WI38 (cell line): ENCODE measurements around the gene CDH11.
A peak's percentile ranks its signal among the peaks of the same experiment; 100 is the strongest.

Experiments
- H3K4me3 ChIP-seq: 2 replicates; pipeline ENCODE4 v1.5.1; 2011; ENCODE audit warnings: low read depth, mild to moderate bottlenecking, control low read depth, low read length
- TF ChIP-seq, protein P1 (sequence below): IDR thresholded peaks from 2 replicates; pipeline ENCODE4 v1.5.1; 2012; ENCODE audit warnings: low read depth, mild to moderate bottlenecking, control low read depth, low read length

The CDH11 gene

DNA sequence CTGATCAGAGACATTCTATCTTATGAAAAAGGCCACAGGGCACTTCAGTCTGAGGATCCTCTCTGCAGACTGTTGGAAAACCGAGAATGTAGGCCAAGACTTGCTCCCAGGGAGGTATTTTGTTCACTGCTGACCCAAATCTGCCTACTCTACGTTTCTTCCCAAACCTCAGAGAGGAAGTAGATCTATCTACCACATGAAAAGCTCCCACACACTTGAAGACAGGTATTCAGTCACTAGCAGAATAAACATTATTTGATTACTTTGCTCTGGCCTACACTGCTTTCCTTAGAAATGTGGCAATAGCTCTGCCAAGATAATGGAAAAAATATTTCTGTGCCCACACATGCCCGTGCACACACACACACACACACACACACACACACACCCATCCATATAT is 164.6 kb downstream of the CDH11 start:
- no peak overlapping the region for H3K4me3 ChIP-seq
- TF ChIP-seq, protein P1, sequence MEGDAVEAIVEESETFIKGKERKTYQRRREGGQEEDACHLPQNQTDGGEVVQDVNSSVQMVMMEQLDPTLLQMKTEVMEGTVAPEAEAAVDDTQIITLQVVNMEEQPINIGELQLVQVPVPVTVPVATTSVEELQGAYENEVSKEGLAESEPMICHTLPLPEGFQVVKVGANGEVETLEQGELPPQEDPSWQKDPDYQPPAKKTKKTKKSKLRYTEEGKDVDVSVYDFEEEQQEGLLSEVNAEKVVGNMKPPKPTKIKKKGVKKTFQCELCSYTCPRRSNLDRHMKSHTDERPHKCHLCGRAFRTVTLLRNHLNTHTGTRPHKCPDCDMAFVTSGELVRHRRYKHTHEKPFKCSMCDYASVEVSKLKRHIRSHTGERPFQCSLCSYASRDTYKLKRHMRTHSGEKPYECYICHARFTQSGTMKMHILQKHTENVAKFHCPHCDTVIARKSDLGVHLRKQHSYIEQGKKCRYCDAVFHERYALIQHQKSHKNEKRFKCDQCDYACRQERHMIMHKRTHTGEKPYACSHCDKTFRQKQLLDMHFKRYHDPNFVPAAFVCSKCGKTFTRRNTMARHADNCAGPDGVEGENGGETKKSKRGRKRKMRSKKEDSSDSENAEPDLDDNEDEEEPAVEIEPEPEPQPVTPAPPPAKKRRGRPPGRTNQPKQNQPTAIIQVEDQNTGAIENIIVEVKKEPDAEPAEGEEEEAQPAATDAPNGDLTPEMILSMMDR = no peak

- TF ChIP-seq, protein P1 = no peak
- H3K4me3 ChIP-seq = no peak overlapping the region
Measured at GRCh38 chr16:64952177-64952576, 169.7 kb downstream of the CDH11 start.

DNA sequence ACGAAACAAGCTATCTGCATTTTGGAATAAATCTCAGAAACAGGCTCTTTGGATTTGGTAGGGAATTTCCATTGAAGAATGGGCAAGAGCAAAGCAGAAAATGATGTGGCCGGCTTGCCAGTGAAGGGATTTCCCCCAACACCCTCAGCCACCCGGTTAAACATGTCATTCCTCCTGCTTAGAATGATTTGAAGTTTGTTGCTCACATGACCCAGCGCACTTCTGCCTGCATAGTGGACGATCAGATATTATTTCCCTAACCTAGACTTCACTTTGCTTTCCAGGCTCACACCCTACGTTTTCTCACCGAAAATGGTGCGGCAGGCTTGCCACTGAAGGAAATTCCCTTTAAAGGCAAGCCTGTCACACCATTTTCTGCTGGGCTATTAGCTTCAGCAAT is 170.7 kb downstream of the CDH11 start:
- TF ChIP-seq, protein P1 = no peak
- no peak overlapping the region for H3K4me3 ChIP-seq

DNA sequence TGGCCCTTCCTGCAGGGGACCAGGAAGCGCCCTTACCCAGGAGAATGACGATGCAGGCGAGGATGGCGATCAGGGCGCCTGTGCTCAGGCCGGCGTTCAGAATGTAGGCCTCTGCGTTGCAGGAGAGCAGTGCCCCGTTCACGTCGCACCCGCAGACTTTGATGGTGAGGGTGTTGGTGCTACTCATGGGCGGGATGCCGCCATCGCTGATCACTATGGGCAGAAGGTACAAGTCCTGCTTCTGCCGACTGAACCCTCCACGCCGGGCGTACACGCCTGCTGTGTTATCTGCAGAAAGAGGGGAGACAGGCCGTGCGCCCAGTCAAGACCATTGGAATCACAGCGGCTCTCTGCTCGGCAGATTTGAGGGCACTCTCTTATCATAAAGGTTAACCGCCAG is 171.1 kb downstream of the CDH11 start:
- no peak overlapping the region for H3K4me3 ChIP-seq
- TF ChIP-seq, protein P1 = no peak

DNA sequence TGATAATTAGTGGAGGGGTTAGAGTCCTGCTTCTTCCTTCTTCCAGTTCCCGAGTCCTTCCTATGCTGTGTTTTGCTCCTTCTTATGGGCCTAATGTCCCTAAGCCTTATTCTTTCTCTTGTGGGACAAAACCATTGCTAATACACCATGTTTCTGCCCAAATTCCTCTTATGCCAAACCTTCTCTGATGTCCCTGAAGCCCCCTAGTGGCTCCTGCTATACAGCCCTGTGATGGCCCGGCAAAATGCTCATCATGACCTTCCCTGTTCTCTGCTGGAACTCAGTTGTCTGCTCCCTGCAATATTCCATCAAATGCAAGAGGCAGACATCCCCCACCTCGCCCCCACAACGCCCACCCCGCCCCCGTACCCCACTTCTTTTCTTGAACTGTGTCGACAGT is 171.6 kb downstream of the CDH11 start:
- TF ChIP-seq, protein P1 = peak; percentile 22; the same call in 1 of the 2 replicates
- H3K4me3 ChIP-seq = no peak overlapping the region

GRCh38 chr16:64948056-64948455 is 173.8 kb downstream of the CDH11 start:
- TF ChIP-seq, protein P1 = no peak
- H3K4me3 ChIP-seq = no peak overlapping the region

DNA sequence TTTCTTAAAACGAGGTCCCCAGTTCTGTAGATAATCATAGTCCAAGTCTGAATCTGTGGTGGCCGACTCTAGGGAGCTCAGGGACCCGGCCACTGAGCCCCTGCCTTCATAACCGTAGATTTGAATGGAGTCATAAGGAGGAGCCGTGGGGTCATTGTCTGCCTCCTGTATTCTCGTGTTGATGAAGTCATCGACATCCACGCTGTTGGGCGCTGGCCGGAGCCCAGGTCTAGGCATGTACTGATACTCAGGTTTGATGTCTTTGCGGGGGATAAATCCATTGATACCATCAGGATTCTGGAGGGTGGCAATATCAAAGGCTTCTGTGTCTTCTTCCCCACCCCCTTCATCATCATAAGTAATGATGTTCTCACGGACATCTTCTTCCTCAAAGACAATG is 174.2 kb downstream of the CDH11 start:
- no peak overlapping the region for H3K4me3 ChIP-seq
- TF ChIP-seq, protein P1 = no peak
